Endodermal cell (in vitro differentiated cells): Measurements from ENCODE around the gene ILKAP. TPM values are rescaled to one million over a fixed set of nuclear protein-coding genes. Genes with fewer than 3 reads are reported as not detected.

Experiments used
- DNase-seq: peaks from one replicate; pipeline ENCODE4 v3.0.0-alpha.2; 2017
- H3K27ac ChIP-seq: 2 replicates; pipeline ENCODE4 v1.5.1; 2013; ENCODE audit warnings: mild to moderate bottlenecking, low read depth, low read length, moderate library complexity
- H3K27me3 ChIP-seq: 2 replicates; pipeline ENCODE4 v1.6.1; 2013; ENCODE audit warnings: mild to moderate bottlenecking, low read length, moderate library complexity; ENCODE audit not compliant: insufficient read depth, control insufficient read depth, poor library complexity, severe bottlenecking
- H3K36me3 ChIP-seq: 2 replicates; pipeline ENCODE4 v1.7.0; 2013; ENCODE audit warnings: mild to moderate bottlenecking, low read length, moderate library complexity; ENCODE audit not compliant: control insufficient read depth, insufficient read depth
- H3K4me1 ChIP-seq: one replicate; pipeline ENCODE4 v1.7.0; 2013; ENCODE audit warnings: low read length; ENCODE audit not compliant: control insufficient read depth, insufficient read depth
- H3K4me3 ChIP-seq: 2 replicates; pipeline ENCODE4 v1.5.1; 2013; ENCODE audit warnings: mild to moderate bottlenecking, low read length, moderate library complexity
- H3K9ac ChIP-seq: 2 replicates; pipeline ENCODE4 v1.6.1; 2013; ENCODE audit warnings: mild to moderate bottlenecking, low read length, moderate library complexity; ENCODE audit not compliant: poor library complexity, severe bottlenecking; ENCODE audit errors: extremely low read depth
- H3K9me3 ChIP-seq: 2 replicates; pipeline ENCODE4 v1.6.1; 2013; ENCODE audit warnings: mild to moderate bottlenecking, low read length, moderate library complexity; ENCODE audit not compliant: control insufficient read depth
- H3K27ac Mint-ChIP-seq: 2 replicates; pipeline ENCODE4 v1.8.0; 2020; ENCODE audit warnings: mixed read lengths
- H3K27me3 Mint-ChIP-seq: 2 replicates; pipeline ENCODE4 v1.8.0; 2021; ENCODE audit warnings: mild to moderate bottlenecking, mixed read lengths; ENCODE audit not compliant: insufficient read depth
- H3K36me3 Mint-ChIP-seq: 2 replicates; pipeline ENCODE4 v1.8.0; 2020; ENCODE audit warnings: low read depth, mixed read lengths
- H3K4me1 Mint-ChIP-seq: 2 replicates; pipeline ENCODE4 v1.8.0; 2020; ENCODE audit warnings: mixed read lengths
- H3K4me3 Mint-ChIP-seq: 2 replicates; pipeline ENCODE4 v1.8.0; 2020; ENCODE audit warnings: mild to moderate bottlenecking, moderate library complexity, mixed read lengths
- H3K9me3 Mint-ChIP-seq: 2 replicates; pipeline ENCODE4 v1.8.0; 2020; ENCODE audit warnings: mild to moderate bottlenecking, mixed read lengths
- WGBS, 2 experiments: methylation state at CpG; one replicate each; pipeline versions ENCODE4 v1.1.5 to v1.1.7; 2013; ENCODE audit warnings: missing lambda C conversion rate in 2 of 2, mixed read lengths in 1 of 2; ENCODE audit not compliant: insufficient coverage in 1 of 2, insufficient read length in 1 of 2; 5-methylcytosine and 5-hydroxymethylcytosine counted together
- total RNA-seq, 2 donors: library from RNA; stranded (reverse); fragmentation: NEBNext Ultra II Directional in 1 of 2; extraction: Animal tissue kit (Norgen Biotek cat#: 25700) in 1 of 2; gene quantifications; 2 replicates in 1 of 2; 3 replicates in 1 of 2; pipeline ENCODE4 v1.2.1, GENCODE V29; 2021
- TF ChIP-seq, protein P1 (sequence below): fragments of 200-600 bp; sonication (generic); conservative IDR thresholded peaks from 2 replicates; pipeline ENCODE4 v1.5.0; 2021; ENCODE audit warnings: antibody characterized with exemption, mild to moderate bottlenecking

Gene ILKAP
- total RNA-seq, 2 donors from 2014 or later, result 40.9 to 46.4 TPM

DNA sequence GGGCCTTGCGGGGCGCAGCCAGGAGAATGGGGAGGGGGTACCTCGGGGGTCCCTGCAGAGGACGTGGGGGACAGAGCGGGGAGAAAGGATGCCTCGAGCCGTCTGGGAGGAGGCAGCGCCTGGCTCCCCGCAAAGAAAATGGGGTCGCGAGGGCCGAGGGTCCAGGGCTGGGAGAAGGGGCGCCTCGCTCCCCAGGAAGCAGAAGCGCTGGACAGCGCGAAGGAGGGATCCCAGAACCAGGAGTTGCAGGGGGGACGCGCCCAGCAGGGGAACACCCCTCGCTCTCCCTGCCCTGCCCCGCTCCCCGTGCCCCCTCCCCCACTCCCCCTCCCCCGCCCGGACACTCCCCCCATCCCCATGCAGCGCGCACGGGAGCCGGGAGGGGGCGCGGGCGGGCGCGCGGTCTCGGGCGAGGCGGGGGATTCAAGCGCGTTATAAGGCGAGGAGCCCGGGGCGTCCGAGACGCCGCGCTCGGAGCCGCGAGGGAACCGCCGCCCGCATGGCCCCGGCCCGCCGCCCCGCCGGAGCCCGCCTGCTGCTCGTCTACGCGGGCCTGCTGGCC lies 44.9 kb downstream of the ILKAP start, which contains the start of gene ERFE:
Gene ERFE (plus strand): TSS at position 462 of the 562 bp plus-strand sequence. CDS start 38 bp downstream, at position 500.
- TF ChIP-seq, protein P1, sequence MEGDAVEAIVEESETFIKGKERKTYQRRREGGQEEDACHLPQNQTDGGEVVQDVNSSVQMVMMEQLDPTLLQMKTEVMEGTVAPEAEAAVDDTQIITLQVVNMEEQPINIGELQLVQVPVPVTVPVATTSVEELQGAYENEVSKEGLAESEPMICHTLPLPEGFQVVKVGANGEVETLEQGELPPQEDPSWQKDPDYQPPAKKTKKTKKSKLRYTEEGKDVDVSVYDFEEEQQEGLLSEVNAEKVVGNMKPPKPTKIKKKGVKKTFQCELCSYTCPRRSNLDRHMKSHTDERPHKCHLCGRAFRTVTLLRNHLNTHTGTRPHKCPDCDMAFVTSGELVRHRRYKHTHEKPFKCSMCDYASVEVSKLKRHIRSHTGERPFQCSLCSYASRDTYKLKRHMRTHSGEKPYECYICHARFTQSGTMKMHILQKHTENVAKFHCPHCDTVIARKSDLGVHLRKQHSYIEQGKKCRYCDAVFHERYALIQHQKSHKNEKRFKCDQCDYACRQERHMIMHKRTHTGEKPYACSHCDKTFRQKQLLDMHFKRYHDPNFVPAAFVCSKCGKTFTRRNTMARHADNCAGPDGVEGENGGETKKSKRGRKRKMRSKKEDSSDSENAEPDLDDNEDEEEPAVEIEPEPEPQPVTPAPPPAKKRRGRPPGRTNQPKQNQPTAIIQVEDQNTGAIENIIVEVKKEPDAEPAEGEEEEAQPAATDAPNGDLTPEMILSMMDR, result peak; percentile 75
- peaks cover 4% of the 10 kb centered on the region for H3K9me3 Mint-ChIP-seq
- H3K36me3 ChIP-seq, result no peaks in the 10 kb centered on the region
- H3K9ac ChIP-seq, result no peak within 1 kb of the TSS
- WGBS, 2 experiments, result 14 to 58% methylated on average over 4 to 54 of the region's 61 CpGs
- DNase-seq, result peak; percentile 89
- no peaks in the 10 kb centered on the region for H3K36me3 Mint-ChIP-seq
- peak within 1 kb of the TSS; percentile 49 for H3K4me3 Mint-ChIP-seq
- peaks cover 46% of the 10 kb centered on the region for H3K27me3 ChIP-seq
- peaks cover 56% of the 10 kb centered on the region for H3K27me3 Mint-ChIP-seq
- H3K4me1 ChIP-seq, result no peaks in the 10 kb centered on the region
- no peak within 1 kb of the TSS for H3K27ac Mint-ChIP-seq
- no peaks in the 10 kb centered on the region for H3K9me3 ChIP-seq
- peaks cover 2% of the 10 kb centered on the region for H3K4me1 Mint-ChIP-seq
- peak within 1 kb of the TSS; percentile 58 for H3K4me3 ChIP-seq
- no peak within 1 kb of the TSS for H3K27ac ChIP-seq

DNA sequence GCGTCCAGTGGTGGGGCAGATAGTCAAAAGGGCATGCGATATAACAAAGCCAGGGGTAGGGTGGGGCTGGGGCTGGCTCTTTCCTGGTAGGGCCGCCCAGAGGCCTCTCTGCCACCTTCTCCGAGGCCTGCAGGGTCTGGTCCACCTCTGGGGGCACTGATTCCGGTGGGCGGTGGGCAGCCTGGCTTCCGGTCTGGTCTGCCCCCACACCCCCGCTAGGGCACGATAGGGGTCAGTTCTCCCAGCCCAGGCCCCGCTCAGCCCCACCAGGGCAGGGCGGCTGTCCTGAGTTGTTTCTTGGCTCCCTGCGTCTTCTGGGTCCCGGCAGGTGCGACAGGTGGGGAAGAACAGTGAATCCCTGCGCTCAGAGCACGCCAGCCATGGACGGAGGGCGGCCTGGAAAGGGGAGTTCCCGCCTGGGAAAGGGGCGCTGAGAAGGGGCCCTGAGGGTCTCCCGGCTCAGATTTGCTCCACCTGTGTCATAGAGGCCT lies 45.4 kb downstream of the ILKAP start:
- H3K9ac ChIP-seq, result no peak overlapping the region
- no peaks in the 10 kb centered on the region for H3K9me3 ChIP-seq
- peaks cover 52% of the 10 kb centered on the region for H3K27me3 Mint-ChIP-seq
- WGBS, 2 experiments, result 81 to 92% methylated on average over 13 to 21 of the region's 21 CpGs
- H3K4me3 Mint-ChIP-seq, result peak overlapping the region; percentile 42
- no peaks in the 10 kb centered on the region for H3K4me1 ChIP-seq
- no peak overlapping the region for H3K4me3 ChIP-seq
- H3K36me3 Mint-ChIP-seq, result no peaks in the 10 kb centered on the region
- peaks cover 4% of the 10 kb centered on the region for H3K9me3 Mint-ChIP-seq
- H3K27ac Mint-ChIP-seq, result no peak overlapping the region
- DNase-seq, result peak; percentile 59
- H3K36me3 ChIP-seq, result no peaks in the 10 kb centered on the region
- peaks cover 40% of the 10 kb centered on the region for H3K27me3 ChIP-seq
- no peak overlapping the region for H3K27ac ChIP-seq
- peaks cover 2% of the 10 kb centered on the region for H3K4me1 Mint-ChIP-seq
- TF ChIP-seq, protein P1, result no peak

DNA sequence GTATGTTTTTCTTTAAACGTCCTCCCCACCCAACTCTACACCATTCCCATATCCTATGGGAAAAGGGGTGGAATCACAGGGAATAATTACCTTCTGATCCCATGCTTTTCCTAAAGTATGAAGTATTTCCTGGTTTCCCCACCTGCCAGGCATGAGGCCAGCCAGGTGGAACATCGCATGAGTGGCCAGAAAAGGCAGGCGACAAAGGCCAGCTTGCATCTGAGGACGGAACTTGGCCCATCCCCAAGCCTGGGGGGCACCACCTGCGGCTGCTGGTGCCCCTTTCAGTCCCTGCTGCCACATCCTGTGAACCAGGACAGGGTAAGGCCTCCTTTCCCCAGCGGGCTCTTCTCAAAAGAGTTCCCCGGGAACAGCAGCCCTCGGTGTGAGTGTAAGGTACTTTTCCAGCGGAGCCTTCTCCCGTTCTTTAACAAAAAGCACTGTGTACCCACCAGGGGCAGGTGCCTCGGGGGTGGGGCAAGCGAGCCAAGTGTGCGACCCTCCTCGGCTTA lies 45.9 kb downstream of the ILKAP start:
- DNase-seq, result no peak
- WGBS, 2 experiments, result 87 to 90% methylated on average over 10 to 14 of the region's 14 CpGs
- peaks cover 2% of the 10 kb centered on the region for H3K4me1 Mint-ChIP-seq

More for the DNA sequence above, 45.9 kb downstream of the ILKAP start:
- H3K27ac ChIP-seq, result no peak overlapping the region
- no peaks in the 10 kb centered on the region for H3K36me3 ChIP-seq
- H3K9me3 ChIP-seq, result no peaks in the 10 kb centered on the region
- Mint-ChIP-seq H3K4me3 (no peak overlapping the region), H3K27me3 (peaks cover 47% of the 10 kb centered on the region), H3K36me3 (no peaks in the 10 kb centered on the region), H3K9me3 (peaks cover 4% of the 10 kb centered on the region), H3K27ac (no peak overlapping the region)
- H3K4me1 ChIP-seq, result no peaks in the 10 kb centered on the region
- H3K9ac ChIP-seq, result no peak overlapping the region
- TF ChIP-seq, protein P1, result no peak
- H3K27me3 ChIP-seq, result peaks cover 35% of the 10 kb centered on the region
- no peak overlapping the region for H3K4me3 ChIP-seq
